ENCODE data around the gene EEA1. TPM values are rescaled to one million over a fixed set of nuclear protein-coding genes. Genes with fewer than 3 reads are reported as not detected.
A peak's percentile ranks its signal among the peaks of the same experiment; 100 is the strongest.
"Not testable (repeated sequence)": the region's sequence is repeated elsewhere in the genome, so short reads cannot be mapped to it uniquely, and the experiment has no call there.

The EEA1 gene
- polyA plus RNA-seq, 1 experiment = 18.4 TPM

DNA sequence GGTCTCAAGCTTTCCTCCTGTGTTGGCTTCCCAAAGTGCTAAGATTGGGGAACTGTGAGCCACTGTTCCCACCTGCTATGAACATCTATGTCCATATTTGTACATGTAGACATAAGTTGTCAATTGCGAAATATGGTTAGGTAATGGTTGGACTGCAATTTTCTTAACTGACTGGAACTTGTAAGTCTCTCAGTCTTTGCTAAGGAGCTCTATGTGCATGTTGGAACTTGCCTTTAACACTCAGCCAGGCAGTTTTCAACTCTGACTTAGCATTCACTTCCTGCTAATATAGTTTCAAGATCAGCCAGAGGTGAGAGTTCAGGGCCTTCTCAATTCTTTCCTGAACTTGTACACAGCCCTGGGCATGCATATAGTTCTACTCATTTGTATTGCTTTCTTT lies 44.5 kb upstream of the EEA1 start:
- Histone ChIP-seq H3K27me3 (ENCODE audit: control insufficient read depth, insufficient read depth, low read length) (no peaks in the 10 kb centered on the region), H3K27ac (ENCODE audit: low read depth, low read length) (peak overlapping the region; percentile 48), H3K4me3 (ENCODE audit: low read depth, low read length) (no peak overlapping the region), H3K9me3 (ENCODE audit: control insufficient read depth, insufficient read depth, low read length) (no peaks in the 10 kb centered on the region)
- no peak for TF ChIP-seq CTCF (IDR thresholded peaks at IDR 0.05; ENCODE audit: low read depth, low read length)
- ChIA-PET CTCF (interaction anchor here (1.0 to 5.6 kb wide), 3 partner anchors 14 to 446 kb away, joined by 3 to 29 read pairs (median 3); no protein-coding TSS in a partner anchor), POLR2A (interaction anchor here (0.7 to 0.8 kb wide), 2 partner anchors 43 to 44 kb away, joined by 3 to 8 read pairs; partner anchors contain the start of gene EEA1)
- DNase-seq (ENCODE audit: low read depth, low spot score) = peak; percentile 64

GRCh38 chr12:92971859-92972524 lies 42.9 kb upstream of the EEA1 start:
- POLR2A ChIA-PET = interaction anchor here (1.7 kb wide), 1 partner anchor 29 kb away, joined by 12 read pairs; no protein-coding TSS in a partner anchor

DNA sequence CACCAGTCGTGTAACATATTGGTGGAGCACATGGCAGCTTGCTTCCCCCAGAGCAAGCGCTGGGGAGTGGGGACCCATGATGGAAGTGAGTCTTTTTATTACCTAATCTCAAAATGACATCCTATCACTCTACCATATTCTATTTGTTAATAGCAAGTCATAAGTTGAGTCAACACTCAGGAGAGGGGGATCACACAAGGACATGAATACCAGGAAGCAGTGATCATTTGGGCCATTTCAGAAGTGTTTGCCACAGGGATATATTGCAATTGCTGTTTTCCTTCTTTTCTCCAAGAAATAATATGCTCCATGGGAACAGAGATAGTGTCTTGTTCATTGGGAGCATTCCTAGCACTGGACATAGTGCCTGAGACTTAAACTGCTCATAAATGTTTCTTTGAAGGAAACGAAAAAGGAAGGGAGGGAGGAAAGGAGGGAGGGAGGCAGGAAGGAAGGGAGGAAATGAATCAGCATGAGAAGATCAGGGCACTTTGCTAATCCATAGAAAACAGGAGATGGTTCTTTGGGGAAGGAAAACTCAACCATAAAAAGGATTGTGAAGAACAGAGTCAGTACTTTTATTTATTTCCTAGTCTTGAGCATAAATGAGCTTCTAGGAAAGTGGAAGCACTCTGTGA lies 39.2 kb upstream of the EEA1 start:
- Histone ChIP-seq H3K9me3 (ENCODE audit: control insufficient read depth, insufficient read depth, low read length) (no peaks in the 10 kb centered on the region), H3K4me3 (ENCODE audit: low read depth, low read length) (no peak overlapping the region), H3K27ac (ENCODE audit: low read depth, low read length) (no peak overlapping the region), H3K27me3 (ENCODE audit: control insufficient read depth, insufficient read depth, low read length) (no peaks in the 10 kb centered on the region)
- POLR2A ChIA-PET = no interaction called here
- TF ChIP-seq CTCF (IDR thresholded peaks at IDR 0.05; ENCODE audit: low read depth, low read length) = no peak
- DNase-seq (ENCODE audit: low read depth, low spot score) = no peak
- CTCF ChIA-PET = interaction anchor here (0.6 to 1.0 kb wide), 4 partner anchors 19 to 452 kb away, joined by 3 to 4 read pairs (median 3); no protein-coding TSS in a partner anchor

More at GRCh38 chr12:92971859-92972524, 42.9 kb upstream of the EEA1 start:
- Histone ChIP-seq H3K27me3 (ENCODE audit: control insufficient read depth, insufficient read depth, low read length) (no peaks in the 10 kb centered on the region), H3K27ac (ENCODE audit: low read depth, low read length) (peak overlapping the region; percentile 40), H3K4me3 (ENCODE audit: low read depth, low read length) (no peak overlapping the region), H3K9me3 (ENCODE audit: control insufficient read depth, insufficient read depth, low read length) (no peaks in the 10 kb centered on the region)
- CTCF ChIA-PET = interaction anchor here (1.4 kb wide), 1 partner anchor 448 kb away, joined by 3 read pairs; no protein-coding TSS in a partner anchor
- DNase-seq (ENCODE audit: low read depth, low spot score) = peak; percentile 37
- TF ChIP-seq CTCF (IDR thresholded peaks at IDR 0.05; ENCODE audit: low read depth, low read length) = no peak

DNA sequence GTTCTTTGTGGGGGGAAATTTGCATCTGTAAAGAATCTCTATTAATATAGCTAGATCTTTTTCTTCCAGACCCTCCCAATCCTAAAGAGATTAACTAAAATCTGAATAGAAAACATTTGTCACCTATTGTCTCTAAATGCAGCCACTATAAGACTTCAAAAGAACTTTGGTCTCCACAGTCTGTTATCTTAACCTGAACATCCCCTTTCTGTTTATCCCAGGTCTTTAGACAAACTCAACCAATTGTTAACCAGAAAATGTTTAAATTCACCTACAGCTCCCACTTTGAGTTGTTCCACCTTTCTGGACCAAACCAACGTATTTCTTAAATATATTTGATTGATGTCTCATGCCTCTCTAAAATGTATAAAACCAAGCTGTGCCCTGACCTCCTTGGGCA lies 35.3 kb upstream of the EEA1 start:
- CTCF ChIA-PET; POLR2A ChIA-PET; H3K4me3 ChIP-seq (ENCODE audit: low read depth, low read length); H3K27me3 ChIP-seq (ENCODE audit: control insufficient read depth, insufficient read depth, low read length); H3K27ac ChIP-seq (ENCODE audit: low read depth, low read length); H3K9me3 ChIP-seq (ENCODE audit: control insufficient read depth, insufficient read depth, low read length); DNase-seq (ENCODE audit: low read depth, low spot score): not testable (repeated sequence)

- POLR2A ChIA-PET = no interaction called here
- Histone ChIP-seq H3K4me3 (ENCODE audit: low read depth, low read length) (no peak overlapping the region), H3K9me3 (ENCODE audit: control insufficient read depth, insufficient read depth, low read length) (peaks cover 7% of the 10 kb centered on the region; the same call in 1 of the 2 replicates), H3K27me3 (ENCODE audit: control insufficient read depth, insufficient read depth, low read length) (no peaks in the 10 kb centered on the region), H3K27ac (ENCODE audit: low read depth, low read length) (no peak overlapping the region)
- DNase-seq (ENCODE audit: low read depth, low spot score) = no peak
- CTCF ChIA-PET = no interaction called here
- TF ChIP-seq CTCF (IDR thresholded peaks at IDR 0.05; ENCODE audit: low read depth, low read length) = no peak
Measured at GRCh38 chr12:92961949-92962348, 32.9 kb upstream of the EEA1 start.

All from AG04450 (cell line).